22Rv1 (cell line): ENCODE measurements around the gene MEGF11.

Experiments used
- H3K27ac ChIP-seq: fragments of 450-650 bp; 2 replicates; pipeline ENCODE4 v1.5.1; 2017
- ZFX ChIP-seq: fragments of 450-650 bp; IDR thresholded peaks from 2 replicates; pipeline ENCODE4 v1.6.1; 2017; ENCODE audit warnings: antibody characterized with exemption, borderline replicate concordance
- TF ChIP-seq, protein P1 (sequence below): fragments of 450-650 bp; IDR thresholded peaks from 2 replicates; pipeline ENCODE4 v1.5.1; 2017; ENCODE audit warnings: mild to moderate bottlenecking

Gene MEGF11

DNA sequence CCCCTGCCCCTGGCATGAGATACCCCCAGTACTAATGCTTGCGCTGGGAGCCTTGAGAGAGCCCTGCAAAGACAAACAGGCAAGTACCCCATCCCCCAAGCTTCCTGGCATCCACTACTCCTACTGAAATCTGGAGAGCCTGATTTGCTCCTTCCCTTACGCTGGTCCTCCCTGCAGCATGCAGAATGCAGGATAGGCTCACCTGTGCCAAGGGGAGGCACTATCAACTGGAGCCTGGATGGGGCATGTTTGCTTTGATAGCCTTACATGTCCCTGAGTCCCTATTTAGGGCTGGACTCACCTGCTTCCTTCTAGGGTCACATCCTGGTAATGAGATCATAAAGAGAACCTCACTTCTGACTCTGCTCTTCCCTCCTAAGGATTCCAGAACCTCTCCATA lies 341.3 kb downstream of the MEGF11 start:
- TF ChIP-seq, protein P1, sequence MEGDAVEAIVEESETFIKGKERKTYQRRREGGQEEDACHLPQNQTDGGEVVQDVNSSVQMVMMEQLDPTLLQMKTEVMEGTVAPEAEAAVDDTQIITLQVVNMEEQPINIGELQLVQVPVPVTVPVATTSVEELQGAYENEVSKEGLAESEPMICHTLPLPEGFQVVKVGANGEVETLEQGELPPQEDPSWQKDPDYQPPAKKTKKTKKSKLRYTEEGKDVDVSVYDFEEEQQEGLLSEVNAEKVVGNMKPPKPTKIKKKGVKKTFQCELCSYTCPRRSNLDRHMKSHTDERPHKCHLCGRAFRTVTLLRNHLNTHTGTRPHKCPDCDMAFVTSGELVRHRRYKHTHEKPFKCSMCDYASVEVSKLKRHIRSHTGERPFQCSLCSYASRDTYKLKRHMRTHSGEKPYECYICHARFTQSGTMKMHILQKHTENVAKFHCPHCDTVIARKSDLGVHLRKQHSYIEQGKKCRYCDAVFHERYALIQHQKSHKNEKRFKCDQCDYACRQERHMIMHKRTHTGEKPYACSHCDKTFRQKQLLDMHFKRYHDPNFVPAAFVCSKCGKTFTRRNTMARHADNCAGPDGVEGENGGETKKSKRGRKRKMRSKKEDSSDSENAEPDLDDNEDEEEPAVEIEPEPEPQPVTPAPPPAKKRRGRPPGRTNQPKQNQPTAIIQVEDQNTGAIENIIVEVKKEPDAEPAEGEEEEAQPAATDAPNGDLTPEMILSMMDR: no peak
- no peak for TF ChIP-seq ZFX
- H3K27ac ChIP-seq: no peak overlapping the region

GRCh38 chr15:65910341-65910740 lies 343.2 kb downstream of the MEGF11 start:
- TF ChIP-seq, protein P1: no peak
- TF ChIP-seq ZFX: no peak

GRCh38 chr15:65909831-65910230 lies 343.7 kb downstream of the MEGF11 start:
- H3K27ac ChIP-seq: no peak overlapping the region
- no peak for TF ChIP-seq ZFX
- TF ChIP-seq, protein P1: no peak

More at GRCh38 chr15:65910341-65910740, 343.2 kb downstream of the MEGF11 start:
- no peak overlapping the region for H3K27ac ChIP-seq

DNA sequence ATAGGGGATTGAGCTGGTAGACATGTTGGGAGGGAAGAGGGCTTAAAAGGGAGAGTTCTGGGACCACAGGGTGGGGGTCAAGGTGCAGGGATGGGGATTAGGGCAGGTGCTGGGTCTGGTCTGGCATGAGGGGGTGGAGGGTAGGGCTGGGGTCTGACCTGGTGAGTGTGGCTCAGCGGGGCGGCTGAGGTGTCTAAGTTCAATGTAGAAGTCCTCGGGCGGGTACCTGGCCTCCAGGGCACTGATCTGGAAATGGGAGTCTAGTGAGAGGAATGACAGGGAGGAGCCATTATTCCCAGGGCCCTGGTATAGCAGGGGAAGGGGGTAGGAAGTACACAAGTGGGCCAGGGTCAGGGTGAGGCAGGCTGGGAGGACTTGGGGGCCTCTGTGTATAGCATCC lies 344.7 kb downstream of the MEGF11 start:
- no peak for TF ChIP-seq ZFX
- TF ChIP-seq, protein P1: no peak
- H3K27ac ChIP-seq: no peak overlapping the region

DNA sequence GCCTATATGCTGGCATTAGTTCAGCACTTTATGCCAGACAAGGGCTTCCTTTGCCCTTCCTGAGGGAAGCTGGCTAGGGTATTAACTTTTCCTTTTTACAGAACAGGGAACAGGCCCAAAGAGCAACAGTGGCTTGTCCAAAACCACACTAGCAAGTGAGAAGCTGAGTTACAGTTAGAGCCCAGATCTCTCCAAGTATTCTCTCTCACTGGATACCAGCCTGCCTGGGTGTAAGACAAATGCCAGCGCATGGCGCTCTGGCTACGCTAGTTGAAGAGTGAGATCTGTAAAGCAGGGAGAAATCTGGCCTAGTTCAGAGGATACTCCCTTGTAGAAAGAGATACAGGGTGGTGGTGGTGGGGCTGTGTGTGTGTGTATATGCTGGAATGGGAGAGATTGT lies 345.9 kb downstream of the MEGF11 start:
- TF ChIP-seq, protein P1: no peak
- TF ChIP-seq ZFX: no peak
- H3K27ac ChIP-seq: no peak overlapping the region

GRCh38 chr15:65906396-65906795 lies 347.2 kb downstream of the MEGF11 start:
- no peak overlapping the region for H3K27ac ChIP-seq
- TF ChIP-seq, protein P1: no peak
- TF ChIP-seq ZFX: no peak

DNA sequence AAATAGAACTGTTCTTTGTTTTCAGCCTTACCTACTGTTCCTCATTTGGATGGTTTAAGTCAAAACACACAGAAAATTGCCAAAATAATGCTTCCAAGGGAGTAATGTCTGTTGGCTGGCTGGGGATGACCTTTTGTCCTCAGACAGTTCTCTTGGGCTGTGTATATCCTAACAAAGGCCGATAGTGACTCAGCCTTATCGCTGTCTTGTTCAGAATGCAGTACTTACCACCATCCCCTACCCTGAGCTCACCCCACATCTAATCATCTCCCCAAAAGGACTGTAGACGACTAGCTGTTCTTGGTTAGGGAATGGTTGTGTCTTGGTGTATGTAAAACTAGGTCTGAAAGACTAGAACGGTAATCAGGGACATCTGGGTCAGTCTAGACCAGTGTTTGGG lies 349.2 kb downstream of the MEGF11 start:
- TF ChIP-seq, protein P1: no peak
- no peak for TF ChIP-seq ZFX
- no peak overlapping the region for H3K27ac ChIP-seq
